ENCODE results near the gene TP53. TPM values are rescaled to one million over a fixed set of nuclear protein-coding genes. Genes with fewer than 3 reads are reported as not detected.

The TP53 gene
- total and polyA plus RNA-seq, 2 donors (not counting 1 experiment from before 2014, with no cell fraction given): 23.0 to 35.5 TPM

DNA sequence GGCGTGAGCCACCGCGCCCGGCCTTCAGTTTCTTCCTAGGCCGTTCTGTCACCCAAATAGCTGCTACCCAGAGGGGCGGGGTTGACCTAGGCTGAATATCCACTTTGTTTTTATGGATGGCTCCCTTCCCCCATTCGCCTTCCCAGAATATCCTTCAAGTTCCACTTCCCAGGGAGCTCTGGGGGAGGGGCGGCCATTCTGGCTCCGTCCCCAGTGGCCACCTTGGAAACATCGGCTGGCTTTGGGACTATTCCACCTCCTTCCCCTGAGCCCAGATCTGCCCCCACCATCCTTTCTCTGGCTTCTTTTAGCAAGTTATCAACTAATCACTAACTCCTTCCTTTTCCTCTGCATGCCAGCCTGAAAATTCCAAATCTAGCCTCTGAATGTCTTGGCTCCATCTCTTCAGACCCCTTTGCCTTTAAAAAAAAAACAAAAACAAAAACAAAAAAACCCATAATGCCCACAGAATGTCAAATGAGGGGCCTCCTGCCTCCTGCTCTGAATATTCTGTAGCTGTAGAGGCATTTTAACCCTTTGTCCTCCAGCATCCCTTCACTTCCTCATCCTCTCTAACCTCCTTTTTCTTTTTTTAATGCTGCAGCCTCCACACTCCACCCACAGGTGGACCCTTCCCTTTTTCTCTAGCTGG lies 30.2 kb downstream of the TP53 start:
- no peaks in the 10 kb centered on the region for H3K9me3 ChIP-seq (ENCODE audit: control insufficient read depth, insufficient read depth, low read depth, low read length)
- no peak overlapping the region for H3K4me3 ChIP-seq (replicated peaks in 1 of 4; ENCODE audit: control extremely low read depth in 1 of 4, insufficient read depth in 1 of 4, low read depth in 3 of 4, low read length in 4 of 4)
- H4K20me1 ChIP-seq (ENCODE audit: control insufficient read depth, extremely low read depth, insufficient read depth, low read length): no peaks in the 10 kb centered on the region
- TF ChIP-seq, protein P1, sequence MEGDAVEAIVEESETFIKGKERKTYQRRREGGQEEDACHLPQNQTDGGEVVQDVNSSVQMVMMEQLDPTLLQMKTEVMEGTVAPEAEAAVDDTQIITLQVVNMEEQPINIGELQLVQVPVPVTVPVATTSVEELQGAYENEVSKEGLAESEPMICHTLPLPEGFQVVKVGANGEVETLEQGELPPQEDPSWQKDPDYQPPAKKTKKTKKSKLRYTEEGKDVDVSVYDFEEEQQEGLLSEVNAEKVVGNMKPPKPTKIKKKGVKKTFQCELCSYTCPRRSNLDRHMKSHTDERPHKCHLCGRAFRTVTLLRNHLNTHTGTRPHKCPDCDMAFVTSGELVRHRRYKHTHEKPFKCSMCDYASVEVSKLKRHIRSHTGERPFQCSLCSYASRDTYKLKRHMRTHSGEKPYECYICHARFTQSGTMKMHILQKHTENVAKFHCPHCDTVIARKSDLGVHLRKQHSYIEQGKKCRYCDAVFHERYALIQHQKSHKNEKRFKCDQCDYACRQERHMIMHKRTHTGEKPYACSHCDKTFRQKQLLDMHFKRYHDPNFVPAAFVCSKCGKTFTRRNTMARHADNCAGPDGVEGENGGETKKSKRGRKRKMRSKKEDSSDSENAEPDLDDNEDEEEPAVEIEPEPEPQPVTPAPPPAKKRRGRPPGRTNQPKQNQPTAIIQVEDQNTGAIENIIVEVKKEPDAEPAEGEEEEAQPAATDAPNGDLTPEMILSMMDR (conservative IDR thresholded peaks at IDR 0.05 in 1 of 2, IDR thresholded peaks at IDR 0.05 in 1 of 2; ENCODE audit: low read depth in 1 of 2, low read length in 2 of 2): no peak
- no peak for TF ChIP-seq EZH2 (IDR thresholded peaks at IDR 0.05; ENCODE audit: low read length, missing control alignments)
- no peak overlapping the region for H3K4me2 ChIP-seq (ENCODE audit: extremely low read depth, insufficient read depth, low read length)
- H3K9ac ChIP-seq (ENCODE audit: insufficient read depth, low read length): no peak overlapping the region
- DNase-seq (ENCODE audit: low read depth in 2 of 2): peak; percentile 5 to 10
- no peaks in the 10 kb centered on the region for H3K79me2 ChIP-seq (ENCODE audit: control insufficient read depth, insufficient read depth, low read length)
- no peak overlapping the region for H2AFZ ChIP-seq (ENCODE audit: low read length)
- H3K27me3 ChIP-seq (ENCODE audit: control insufficient read depth, insufficient read depth, low read length): peaks cover 18% of the 10 kb centered on the region
- no peaks in the 10 kb centered on the region for H3K4me1 ChIP-seq (ENCODE audit: control insufficient read depth, extremely low read depth, insufficient read depth, low read length)
- no peaks in the 10 kb centered on the region for H3K36me3 ChIP-seq (ENCODE audit: control insufficient read depth, insufficient read depth, low read length)
- no peak overlapping the region for H3K27ac ChIP-seq (ENCODE audit: insufficient read depth, low read length)

DNA sequence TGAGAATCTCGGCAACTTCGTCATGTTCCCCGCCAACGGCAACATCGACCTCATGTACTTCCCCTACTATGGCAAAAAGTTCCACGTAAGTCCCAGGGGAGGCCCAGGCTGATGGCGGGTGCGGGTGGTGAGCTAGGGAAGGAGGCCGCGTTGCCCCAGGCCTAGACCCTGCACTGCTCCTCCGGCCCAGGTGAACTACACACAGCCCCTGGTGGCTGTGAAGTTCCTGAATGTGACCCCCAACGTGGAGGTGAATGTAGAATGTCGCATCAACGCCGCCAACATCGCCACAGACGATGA lies 31.8 kb downstream of the TP53 start:
- no peaks in the 10 kb centered on the region for H3K9me3 ChIP-seq (ENCODE audit: control insufficient read depth, insufficient read depth, low read depth, low read length)
- H2AFZ ChIP-seq (ENCODE audit: low read length): no peak overlapping the region
- TF ChIP-seq EZH2 (IDR thresholded peaks at IDR 0.05; ENCODE audit: low read length, missing control alignments): no peak
- TF ChIP-seq, protein P1 (conservative IDR thresholded peaks at IDR 0.05 in 1 of 2, IDR thresholded peaks at IDR 0.05 in 1 of 2; ENCODE audit: low read depth in 1 of 2, low read length in 2 of 2): no peak
- H3K4me3 ChIP-seq (replicated peaks in 1 of 4; ENCODE audit: control extremely low read depth in 1 of 4, insufficient read depth in 1 of 4, low read depth in 3 of 4, low read length in 4 of 4): no peak overlapping the region
- H3K27ac ChIP-seq (ENCODE audit: insufficient read depth, low read length): no peak overlapping the region
- DNase-seq (ENCODE audit: low read depth in 2 of 2): no peak
- H3K4me2 ChIP-seq (ENCODE audit: extremely low read depth, insufficient read depth, low read length): no peak overlapping the region
- H3K79me2 ChIP-seq (ENCODE audit: control insufficient read depth, insufficient read depth, low read length): no peaks in the 10 kb centered on the region
- H3K27me3 ChIP-seq (ENCODE audit: control insufficient read depth, insufficient read depth, low read length): peaks cover 31% of the 10 kb centered on the region
- H3K36me3 ChIP-seq (ENCODE audit: control insufficient read depth, insufficient read depth, low read length): no peaks in the 10 kb centered on the region
- H3K9ac ChIP-seq (ENCODE audit: insufficient read depth, low read length): no peak overlapping the region
- H4K20me1 ChIP-seq (ENCODE audit: control insufficient read depth, extremely low read depth, insufficient read depth, low read length): no peaks in the 10 kb centered on the region
- no peaks in the 10 kb centered on the region for H3K4me1 ChIP-seq (ENCODE audit: control insufficient read depth, extremely low read depth, insufficient read depth, low read length)

DNA sequence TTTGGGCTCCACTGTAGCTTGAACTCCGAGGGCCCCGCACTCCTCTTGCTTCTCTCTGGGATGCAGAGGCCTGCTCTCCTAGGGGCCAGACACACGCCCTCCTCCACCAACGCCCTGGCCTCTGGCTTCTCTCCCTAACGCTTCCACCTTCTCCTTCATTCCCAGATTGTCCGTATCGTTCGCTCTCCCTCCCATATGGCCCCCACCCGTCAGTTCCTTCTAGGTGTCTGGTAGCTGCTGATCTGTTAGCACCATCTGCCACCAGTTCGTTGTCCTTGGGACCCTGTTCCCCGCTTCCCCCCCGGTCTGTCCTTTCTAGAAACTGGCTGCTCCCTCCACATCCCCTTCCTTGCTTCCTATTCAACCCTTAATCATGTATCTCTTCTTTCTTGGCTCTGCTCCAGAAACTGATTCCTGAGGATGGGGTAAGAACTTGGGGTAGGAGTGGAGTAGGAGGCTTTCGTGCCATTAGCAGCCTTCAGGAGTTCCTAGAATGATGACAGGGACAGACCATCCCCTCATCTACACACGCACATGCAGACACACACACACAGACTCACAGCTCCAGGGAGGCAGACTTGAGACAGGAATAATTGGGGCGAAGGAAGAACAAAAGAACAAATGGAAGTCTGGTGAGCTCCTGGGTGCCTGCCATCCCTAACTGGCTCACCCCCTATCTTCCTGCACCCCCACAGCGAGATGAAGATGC lies 32.3 kb downstream of the TP53 start:
- peak in 1 of 2 donors; percentile 22 for DNase-seq (ENCODE audit: low read depth in 2 of 2)
- Histone ChIP-seq H3K4me3 (replicated peaks in 1 of 4; ENCODE audit: control extremely low read depth in 1 of 4, insufficient read depth in 1 of 4, low read depth in 3 of 4, low read length in 4 of 4) (no peak overlapping the region), H3K27ac (ENCODE audit: insufficient read depth, low read length) (no peak overlapping the region), H3K9me3 (ENCODE audit: control insufficient read depth, insufficient read depth, low read depth, low read length) (no peaks in the 10 kb centered on the region), H3K27me3 (ENCODE audit: control insufficient read depth, insufficient read depth, low read length) (peaks cover 36% of the 10 kb centered on the region), H3K4me2 (ENCODE audit: extremely low read depth, insufficient read depth, low read length) (no peak overlapping the region), H3K9ac (ENCODE audit: insufficient read depth, low read length) (no peak overlapping the region), H3K36me3 (ENCODE audit: control insufficient read depth, insufficient read depth, low read length) (no peaks in the 10 kb centered on the region), H3K4me1 (ENCODE audit: control insufficient read depth, extremely low read depth, insufficient read depth, low read length) (peaks cover 2% of the 10 kb centered on the region), H3K79me2 (ENCODE audit: control insufficient read depth, insufficient read depth, low read length) (no peaks in the 10 kb centered on the region), H4K20me1 (ENCODE audit: control insufficient read depth, extremely low read depth, insufficient read depth, low read length) (no peaks in the 10 kb centered on the region), H2AFZ (ENCODE audit: low read length) (no peak overlapping the region)
- TF ChIP-seq, protein P1 (conservative IDR thresholded peaks at IDR 0.05 in 1 of 2, IDR thresholded peaks at IDR 0.05 in 1 of 2; ENCODE audit: low read depth in 1 of 2, low read length in 2 of 2): no peak
- TF ChIP-seq EZH2 (IDR thresholded peaks at IDR 0.05; ENCODE audit: low read length, missing control alignments): no peak
